ENCODE results near the gene TMEM269. TPM values are rescaled to one million over a fixed set of nuclear protein-coding genes. Genes with fewer than 3 reads are reported as not detected.

Gene TMEM269
- total and polyA plus RNA-seq, 9 of the 15 experiments (the other 6 are each of a cell fraction or from before 2014, with no cell fraction given), result 0.09 to 0.49 (median 0.21) TPM

GRCh38 chr1:42825036-42825851 lies 40.5 kb downstream of the TMEM269 start (continued):
- TF ChIP-seq THRB (CRISPR knock-in tag; conservative IDR thresholded peaks at IDR 0.05) (no peak), GTF3C2 (IDR thresholded peaks at IDR 0.05; ENCODE audit: borderline replicate concordance, extremely low read depth, insufficient read length) (no peak), ZEB2 (IDR thresholded peaks at IDR 0.05) (peak; percentile 81; the same call in 1 of the 2 replicates), NCOA2 (IDR thresholded peaks at IDR 0.05; ENCODE audit: partially characterized antibody in 2 of 2) (peak; percentile 70 to 90), POLR2G (IDR thresholded peaks at IDR 0.05; ENCODE audit: low read depth, low read length) (no peak), HINFP (tag; conservative IDR thresholded peaks at IDR 0.05; ENCODE audit: low read depth) (0 out of 2 replicates have a peak, but pooled peaks have one; percentile 40), ZNF444 (CRISPR knock-in tag; IDR thresholded peaks at IDR 0.05) (no peak; the same call in 1 of the 2 replicates), CCAR2 (IDR thresholded peaks at IDR 0.05; ENCODE audit: low read depth, low read length) (no peak), ZKSCAN1 (IDR thresholded peaks at IDR 0.05; ENCODE audit: low read depth, low read length) (peak; percentile 93), RAD51 (IDR thresholded peaks at IDR 0.05; ENCODE audit: borderline replicate concordance, low read depth) (peak; percentile 68), MTA2 (IDR thresholded peaks at IDR 0.05; ENCODE audit: low read depth) (peak; percentile 97), CHD2 (IDR thresholded peaks at IDR 0.05; ENCODE audit: low read depth, low read length) (no peak), CBX8 (IDR thresholded peaks at IDR 0.05; ENCODE audit: borderline replicate concordance, extremely low read depth, low read depth, low read length, poor library complexity, severe bottlenecking) (no peak), ZNF584 (CRISPR knock-in tag; IDR thresholded peaks at IDR 0.05; ENCODE audit: low read depth) (peak; percentile 67; the same call in 1 of the 2 replicates), HLTF (IDR thresholded peaks at IDR 0.05) (peak; percentile 89), ZKSCAN8 (CRISPR knock-in tag; IDR thresholded peaks at IDR 0.05) (no peak), MITF (IDR thresholded peaks at IDR 0.05) (peak; percentile 80), TEAD2 (tag; IDR thresholded peaks at IDR 0.05) (no peak), TCF3 (CRISPR knock-in tag; IDR thresholded peaks at IDR 0.05) (peak; percentile 94), FOS (IDR thresholded peaks at IDR 0.05; ENCODE audit: extremely low read depth, insufficient read length) (no peak), EGR1 (conservative IDR thresholded peaks at IDR 0.05) (peak; percentile 59)
